Lower leg skin (tissue), 3 donors: Measurements from ENCODE around the gene COMT.
"Not testable (repeated sequence)": the region's sequence is repeated elsewhere in the genome, so short reads cannot be mapped to it uniquely, and the experiment has no call there.

Experiments
- POLR2A ChIP-seq, 2 donors: fragments of 450-650 bp; IDR thresholded peaks; one replicate each; pipeline ENCODE4 v1.6.1; 2016 to 2017; ENCODE audit warnings: antibody characterized with exemption in 2 of 2, mild to moderate bottlenecking in 1 of 2, moderate library complexity in 1 of 2
- TF ChIP-seq, protein P1 (sequence below), 3 donors: fragments of 450-650 bp; IDR thresholded peaks; one replicate each; pipeline ENCODE4 v1.5.1; 2016; ENCODE audit warnings: antibody characterized with exemption in 3 of 3, mild to moderate bottlenecking in 3 of 3, moderate library complexity in 2 of 3

- not testable (repeated sequence) for TF ChIP-seq POLR2A (IDR thresholded peaks at IDR 0.05)
- TF ChIP-seq, protein P1, sequence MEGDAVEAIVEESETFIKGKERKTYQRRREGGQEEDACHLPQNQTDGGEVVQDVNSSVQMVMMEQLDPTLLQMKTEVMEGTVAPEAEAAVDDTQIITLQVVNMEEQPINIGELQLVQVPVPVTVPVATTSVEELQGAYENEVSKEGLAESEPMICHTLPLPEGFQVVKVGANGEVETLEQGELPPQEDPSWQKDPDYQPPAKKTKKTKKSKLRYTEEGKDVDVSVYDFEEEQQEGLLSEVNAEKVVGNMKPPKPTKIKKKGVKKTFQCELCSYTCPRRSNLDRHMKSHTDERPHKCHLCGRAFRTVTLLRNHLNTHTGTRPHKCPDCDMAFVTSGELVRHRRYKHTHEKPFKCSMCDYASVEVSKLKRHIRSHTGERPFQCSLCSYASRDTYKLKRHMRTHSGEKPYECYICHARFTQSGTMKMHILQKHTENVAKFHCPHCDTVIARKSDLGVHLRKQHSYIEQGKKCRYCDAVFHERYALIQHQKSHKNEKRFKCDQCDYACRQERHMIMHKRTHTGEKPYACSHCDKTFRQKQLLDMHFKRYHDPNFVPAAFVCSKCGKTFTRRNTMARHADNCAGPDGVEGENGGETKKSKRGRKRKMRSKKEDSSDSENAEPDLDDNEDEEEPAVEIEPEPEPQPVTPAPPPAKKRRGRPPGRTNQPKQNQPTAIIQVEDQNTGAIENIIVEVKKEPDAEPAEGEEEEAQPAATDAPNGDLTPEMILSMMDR (IDR thresholded peaks at IDR 0.05), result not testable (repeated sequence)
These were observed 6.4 kb upstream of the COMT start for GRCh38 chr22:19935123-19935718.
